ENCODE results near the gene MYO9A. TPM values are rescaled to one million over a fixed set of nuclear protein-coding genes. Genes with fewer than 3 reads are reported as not detected.
"Not testable (repeated sequence)": the region's sequence is repeated elsewhere in the genome, so short reads cannot be mapped to it uniquely, and the experiment has no call there.

Gene MYO9A
- total RNA-seq, 1 donor from 2014 or later: 50.6 TPM

DNA sequence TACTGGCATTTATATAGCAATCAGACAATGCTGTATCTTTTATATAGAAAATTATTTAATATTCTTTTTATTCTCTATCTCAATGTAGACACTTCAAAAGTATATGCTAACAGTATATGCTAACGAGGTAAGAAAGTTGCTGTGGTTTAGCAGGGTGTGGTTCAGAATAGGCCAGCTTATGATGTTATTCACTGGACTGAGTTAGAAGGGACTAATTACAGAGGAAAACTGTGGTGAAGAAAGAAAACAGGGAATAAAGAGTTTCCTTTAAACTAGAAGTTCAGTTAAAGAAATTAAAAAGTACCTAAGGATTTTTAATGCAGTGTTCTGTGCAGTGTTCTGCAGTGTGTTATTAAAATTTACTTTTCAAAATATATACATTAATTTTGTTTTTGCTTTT is 59.4 kb downstream of the MYO9A start:
- DNase-seq: no peak
- ChIA-PET POLR2A (no interaction called here), CTCF (no interaction called here)
- no peak for ATAC-seq (ENCODE audit: low read depth)
- no peak for TF ChIP-seq CTCF (IDR thresholded peaks at IDR 0.05)
- Mint-ChIP-seq H3K4me1 (peaks cover 20% of the 10 kb centered on the region), H3K36me3 (ENCODE audit: low read depth) (peaks cover 21% of the 10 kb centered on the region), H3K4me3 (no peak overlapping the region), H3K27ac (no peak overlapping the region), H3K27me3 (no peaks in the 10 kb centered on the region), H3K9me3 (peaks cover 3% of the 10 kb centered on the region)
- intact Hi-C loops (cut with micrococcal nuclease): no loop called here

GRCh38 chr15:72057548-72058091 is 60.3 kb downstream of the MYO9A start:
- Mint-ChIP-seq H3K4me3 (no peak overlapping the region), H3K27ac (no peak overlapping the region), H3K4me1 (peaks cover 12% of the 10 kb centered on the region), H3K27me3 (no peaks in the 10 kb centered on the region), H3K9me3 (no peaks in the 10 kb centered on the region), H3K36me3 (ENCODE audit: low read depth) (peaks cover 18% of the 10 kb centered on the region)
- intact Hi-C loops (cut with micrococcal nuclease): no loop called here
- DNase-seq (no peak), ATAC-seq (ENCODE audit: low read depth) (no peak)
- POLR2A ChIA-PET: no interaction called here
- no peak for TF ChIP-seq CTCF (IDR thresholded peaks at IDR 0.05)
- CTCF ChIA-PET: no interaction called here

DNA sequence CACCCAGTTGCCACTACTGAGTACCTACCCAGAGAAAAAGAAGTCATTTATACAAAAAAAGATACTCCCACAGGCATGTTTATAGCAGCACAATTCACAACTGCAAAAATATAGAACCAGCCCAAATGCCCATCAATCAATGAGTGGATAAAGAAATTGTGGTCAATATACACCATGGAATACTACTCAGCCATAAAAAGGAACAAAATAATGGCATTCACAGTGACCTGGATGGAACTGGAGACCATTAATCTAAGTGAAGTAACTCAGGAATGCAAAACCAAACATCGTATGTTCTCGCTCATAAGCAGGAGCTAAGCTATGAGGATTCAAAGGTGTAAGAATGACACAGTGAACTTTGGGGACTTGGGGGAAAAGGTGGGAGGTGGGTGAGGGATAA is 61.7 kb downstream of the MYO9A start:
- Mint-ChIP-seq H3K36me3 (ENCODE audit: low read depth) (peaks cover 10% of the 10 kb centered on the region), H3K4me1 (peaks cover 15% of the 10 kb centered on the region)
- POLR2A ChIA-PET: interaction anchor here (0.7 kb wide), 1 partner anchor 49 kb away, joined by 3 read pairs; no protein-coding TSS in a partner anchor
- H3K27ac Mint-ChIP-seq; CTCF ChIA-PET; H3K27me3 Mint-ChIP-seq; H3K9me3 Mint-ChIP-seq; intact Hi-C loops (cut with micrococcal nuclease); DNase-seq; H3K4me3 Mint-ChIP-seq; ATAC-seq (ENCODE audit: low read depth): not testable (repeated sequence)

DNA sequence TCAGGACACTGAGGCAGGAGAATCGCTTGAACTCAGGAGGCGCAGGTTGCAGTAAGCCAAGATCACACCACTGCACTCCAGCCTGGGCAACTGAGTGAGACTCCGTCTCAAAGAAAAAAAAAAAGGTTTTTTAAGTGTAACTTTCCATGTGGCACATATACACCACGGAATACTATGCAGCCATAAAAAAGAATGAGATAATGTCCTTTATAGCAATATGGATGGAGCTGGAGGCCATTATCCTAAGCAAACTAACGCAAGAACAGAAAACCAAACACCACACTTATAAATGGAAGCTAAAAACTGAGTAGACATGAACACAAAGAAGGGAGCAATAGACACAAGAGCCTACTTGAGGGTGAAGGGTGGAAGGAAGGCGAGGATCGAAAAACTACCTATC is 64.7 kb downstream of the MYO9A start:
- intact Hi-C loops (cut with micrococcal nuclease); H3K9me3 Mint-ChIP-seq; H3K27ac Mint-ChIP-seq; CTCF ChIA-PET; H3K27me3 Mint-ChIP-seq; DNase-seq; H3K4me3 Mint-ChIP-seq; ATAC-seq (ENCODE audit: low read depth); POLR2A ChIA-PET: not testable (repeated sequence)
- peaks cover 10% of the 10 kb centered on the region for H3K36me3 Mint-ChIP-seq (ENCODE audit: low read depth)
- peaks cover 19% of the 10 kb centered on the region for H3K4me1 Mint-ChIP-seq

- intact Hi-C loops (cut with micrococcal nuclease): no loop called here
- H3K4me3 Mint-ChIP-seq: no peak overlapping the region
- H3K9me3 Mint-ChIP-seq: no peaks in the 10 kb centered on the region
- peaks cover 13% of the 10 kb centered on the region for H3K4me1 Mint-ChIP-seq
- DNase-seq (no peak), ATAC-seq (ENCODE audit: low read depth) (no peak)
- ChIA-PET CTCF (no interaction called here), POLR2A (no interaction called here)
- no peak for TF ChIP-seq CTCF (IDR thresholded peaks at IDR 0.05)
- peaks cover 17% of the 10 kb centered on the region for H3K36me3 Mint-ChIP-seq (ENCODE audit: low read depth)
- no peak overlapping the region for H3K27ac Mint-ChIP-seq
- no peaks in the 10 kb centered on the region for H3K27me3 Mint-ChIP-seq
Measured at GRCh38 chr15:72050700-72051099, 67.2 kb downstream of the MYO9A start.

DNA sequence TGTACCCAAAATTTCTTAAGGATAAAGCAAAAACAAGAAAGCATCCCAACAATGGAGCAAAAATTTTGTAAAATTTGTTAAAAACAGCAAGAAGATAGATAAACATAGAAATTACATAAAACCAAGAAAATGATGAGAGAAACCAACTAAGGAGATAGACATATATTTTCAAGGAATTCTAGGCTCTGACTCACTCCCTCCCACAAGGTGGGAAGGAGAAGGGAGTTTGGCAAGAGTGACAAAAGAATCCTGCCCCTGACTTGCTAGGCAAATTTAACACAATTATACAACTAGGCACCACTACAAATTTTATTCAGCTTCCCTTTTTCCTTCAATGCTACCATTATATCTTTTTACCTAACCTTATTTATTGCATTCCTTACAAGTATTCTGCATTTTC is 70.9 kb downstream of the MYO9A start:
- H3K27ac Mint-ChIP-seq: no peak overlapping the region
- TF ChIP-seq CTCF (IDR thresholded peaks at IDR 0.05): no peak
- H3K4me3 Mint-ChIP-seq: no peak overlapping the region
- intact Hi-C loops (cut with micrococcal nuclease): no loop called here
- ChIA-PET POLR2A (no interaction called here), CTCF (no interaction called here)
- DNase-seq (no peak), ATAC-seq (ENCODE audit: low read depth) (no peak)
- H3K27me3 Mint-ChIP-seq: no peaks in the 10 kb centered on the region
- H3K9me3 Mint-ChIP-seq: no peaks in the 10 kb centered on the region
- peaks cover 23% of the 10 kb centered on the region for H3K36me3 Mint-ChIP-seq (ENCODE audit: low read depth)
- peaks cover 11% of the 10 kb centered on the region for H3K4me1 Mint-ChIP-seq
